HG02759 (cell line): Measurements from ENCODE around the gene CDK2.

Experiments used
- ATAC-seq: cut with Tn5 transposase; IDR thresholded peaks from one replicate; pipeline ENCODE4 v1.9.1; 2021; ENCODE audit warnings: mild to moderate bottlenecking, moderate library complexity; ENCODE audit not compliant: unreplicated experiment

Gene CDK2

GRCh38 chr12:55937981-55938380 is 28.6 kb upstream of the CDK2 start:
- no peak for ATAC-seq

GRCh38 chr12:55938826-55939501 is 27.7 kb upstream of the CDK2 start:
- no peak for ATAC-seq

DNA sequence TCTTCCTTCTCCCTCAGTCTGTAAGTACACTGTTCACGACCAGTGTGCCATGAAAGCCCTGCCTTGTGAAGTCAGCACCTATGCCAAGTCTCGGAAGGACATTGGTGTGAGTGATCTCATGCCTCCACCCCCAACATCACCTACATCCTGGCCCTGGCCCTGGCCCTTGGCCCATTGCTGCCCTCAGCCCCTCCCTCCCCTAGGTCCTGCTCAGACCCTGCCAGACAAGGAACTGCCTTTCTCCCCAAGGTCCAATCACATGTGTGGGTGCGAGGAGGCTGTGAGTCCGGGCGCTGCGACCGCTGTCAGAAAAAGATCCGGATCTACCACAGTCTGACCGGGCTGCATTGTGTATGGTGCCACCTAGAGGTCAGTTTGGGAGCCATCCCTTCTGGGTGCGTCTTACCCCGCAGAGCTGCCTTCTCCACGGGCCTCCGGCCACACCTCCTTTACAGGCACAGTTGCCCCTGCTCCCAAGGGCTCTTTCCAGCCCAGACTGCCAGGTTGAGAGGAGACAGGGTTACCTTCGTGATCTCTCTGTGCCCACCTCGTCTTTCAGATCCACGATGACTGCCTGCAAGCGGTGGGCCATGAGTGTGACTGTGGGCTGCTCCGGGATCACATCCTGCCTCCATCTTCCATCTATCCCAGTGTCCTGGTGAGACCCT is 26.4 kb upstream of the CDK2 start:
- ATAC-seq = peak; percentile 98

DNA sequence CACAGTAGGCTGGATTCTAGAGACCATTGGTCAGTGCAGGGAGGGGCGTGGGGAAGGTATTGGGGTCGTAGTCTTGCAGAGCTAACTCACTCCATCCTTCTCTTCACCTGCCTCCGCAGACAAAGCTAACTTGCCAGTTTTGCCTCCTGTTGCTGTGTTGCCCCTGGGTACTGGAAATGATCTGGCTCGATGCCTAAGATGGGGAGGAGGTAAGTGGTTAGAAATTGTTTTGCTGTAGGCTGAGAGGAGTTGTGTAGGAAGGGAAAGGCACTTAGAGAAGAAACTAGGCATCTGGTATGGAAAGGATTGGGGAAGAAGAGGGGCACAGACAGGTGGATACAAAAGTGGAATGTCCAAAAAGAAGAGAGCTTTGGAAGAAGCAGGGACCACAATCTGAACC is 24.6 kb upstream of the CDK2 start:
- ATAC-seq = no peak

GRCh38 chr12:55942577-55943136 is 24.0 kb upstream of the CDK2 start:
- no peak for ATAC-seq

- no peak for ATAC-seq
Measured at GRCh38 chr12:55946553-55946952, 20.1 kb upstream of the CDK2 start.

DNA sequence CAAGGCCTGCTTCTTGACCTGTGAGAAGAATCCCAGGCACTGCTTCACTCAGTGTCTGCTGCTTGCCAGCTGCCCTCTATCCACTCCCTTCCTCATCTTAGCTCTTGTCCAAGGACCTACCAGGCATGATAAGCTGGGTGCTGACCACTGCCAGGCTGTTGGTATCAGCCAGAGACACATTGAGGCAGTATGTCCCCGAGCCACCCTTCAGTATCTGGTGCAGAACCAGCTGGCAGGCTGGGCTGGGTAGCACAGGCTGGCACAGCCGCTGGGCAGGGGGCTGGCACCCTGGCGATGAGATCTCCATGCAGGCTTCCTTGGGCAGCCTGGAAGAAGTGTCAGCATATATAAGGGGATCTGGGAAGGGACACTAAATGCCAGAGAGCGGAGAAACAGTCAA is 11.3 kb upstream of the CDK2 start:
- no peak for ATAC-seq

- no peak for ATAC-seq
Measured at GRCh38 chr12:55955800-55956508, 10.7 kb upstream of the CDK2 start.

DNA sequence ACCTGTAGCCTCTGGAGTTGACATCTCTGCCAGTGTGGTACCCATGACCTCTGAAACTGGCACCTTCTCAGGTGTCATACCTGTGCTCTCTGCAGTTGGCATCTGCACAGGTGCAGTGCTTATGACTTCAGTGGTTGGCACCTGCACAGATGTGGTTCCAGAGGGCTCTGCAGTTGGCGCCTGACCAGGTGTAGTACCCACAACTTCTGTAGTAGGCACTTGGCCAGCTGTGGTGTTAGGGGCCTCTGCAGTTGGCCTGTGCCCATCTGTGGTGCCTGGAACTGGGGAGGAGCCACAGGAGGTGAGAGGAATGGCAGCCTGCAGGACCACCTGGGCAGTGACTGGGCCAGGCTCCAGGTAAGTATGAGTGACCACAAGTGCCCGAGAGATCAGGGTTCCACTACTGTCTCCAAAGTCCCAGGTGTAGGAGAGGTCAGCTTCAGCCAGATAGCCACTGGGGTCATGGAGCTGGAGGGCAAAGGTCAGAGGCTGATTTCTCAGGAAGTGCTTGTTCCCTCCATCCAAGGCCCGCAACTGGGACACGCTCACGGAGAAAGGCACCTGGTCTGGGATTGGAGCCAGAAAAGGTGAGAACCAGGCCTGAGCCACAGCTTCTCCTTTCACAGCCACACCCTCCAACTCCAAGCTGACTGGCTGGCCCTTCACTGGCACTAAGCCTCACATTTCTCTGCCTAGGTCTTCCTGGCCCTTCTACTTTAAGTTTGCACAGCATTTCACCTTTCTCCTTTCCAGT is 9.3 kb upstream of the CDK2 start:
- no peak for ATAC-seq

DNA sequence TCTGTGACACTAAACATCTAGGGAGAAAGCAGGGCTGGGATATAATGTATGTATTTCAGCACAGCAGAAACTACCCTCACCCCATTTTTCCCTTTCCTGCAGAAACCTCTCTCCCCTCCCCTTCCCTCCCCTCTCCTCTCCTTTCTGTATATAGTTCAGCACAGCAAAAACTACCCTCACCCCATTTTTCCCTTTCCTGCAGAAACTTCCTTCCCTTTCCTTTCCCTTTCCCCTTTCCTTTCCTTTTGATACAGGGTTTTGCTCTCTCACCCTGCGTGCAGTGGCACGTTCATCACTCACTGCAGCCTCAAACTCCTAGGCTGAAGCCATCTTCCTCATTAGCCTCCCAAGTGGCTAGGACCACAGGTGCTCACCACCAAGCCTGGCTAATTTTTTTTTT is 2.9 kb upstream of the CDK2 start:
- no peak for ATAC-seq

- no peak for ATAC-seq
Measured at GRCh38 chr12:55965240-55965639, 1.4 kb upstream of the CDK2 start.

DNA sequence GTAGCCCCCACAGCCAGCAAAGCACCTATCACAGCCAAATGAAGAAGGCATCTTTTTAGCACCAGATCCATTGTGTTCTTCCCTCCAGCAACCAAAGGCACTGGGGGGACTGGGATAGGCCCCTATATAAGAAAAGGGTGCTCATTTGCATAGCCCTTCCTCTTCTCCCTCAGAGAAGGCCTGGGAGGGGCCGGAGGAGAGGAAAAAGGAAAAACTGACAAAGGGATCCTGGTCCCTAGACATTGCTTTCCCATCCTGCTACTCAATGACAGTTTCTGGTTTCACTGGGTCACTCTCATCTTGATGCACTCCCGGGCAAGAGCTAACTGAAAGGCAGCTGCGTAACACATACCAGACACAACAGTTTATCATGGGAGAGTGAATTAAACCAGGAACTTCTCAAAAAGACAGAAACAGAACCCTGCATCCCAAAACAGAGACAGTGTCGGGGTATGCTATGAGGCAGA is 656 bp upstream of the CDK2 start, which contains the start of gene PMEL:
Gene PMEL (minus strand): TSS at position 102 of the 467 bp plus-strand sequence. CDS start 31 bp downstream, at position 71.
- ATAC-seq = no peak

DNA sequence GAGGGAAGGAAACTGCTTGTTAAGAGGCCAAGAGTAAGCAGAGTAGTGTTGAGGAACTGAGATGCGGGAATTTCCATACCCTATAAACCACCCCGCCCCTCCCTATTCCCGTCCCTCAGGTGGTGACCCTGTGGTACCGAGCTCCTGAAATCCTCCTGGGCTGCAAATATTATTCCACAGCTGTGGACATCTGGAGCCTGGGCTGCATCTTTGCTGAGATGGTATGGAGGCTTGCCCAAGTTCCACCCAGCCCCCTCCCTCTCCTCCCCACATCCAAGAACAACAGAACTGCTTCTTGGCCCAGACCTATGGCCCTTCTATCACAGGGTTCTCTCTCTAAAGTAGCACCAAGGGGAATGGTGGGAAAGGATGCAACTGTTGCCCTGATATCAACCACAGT is 2.7 kb downstream of the CDK2 start:
- no peak for ATAC-seq

DNA sequence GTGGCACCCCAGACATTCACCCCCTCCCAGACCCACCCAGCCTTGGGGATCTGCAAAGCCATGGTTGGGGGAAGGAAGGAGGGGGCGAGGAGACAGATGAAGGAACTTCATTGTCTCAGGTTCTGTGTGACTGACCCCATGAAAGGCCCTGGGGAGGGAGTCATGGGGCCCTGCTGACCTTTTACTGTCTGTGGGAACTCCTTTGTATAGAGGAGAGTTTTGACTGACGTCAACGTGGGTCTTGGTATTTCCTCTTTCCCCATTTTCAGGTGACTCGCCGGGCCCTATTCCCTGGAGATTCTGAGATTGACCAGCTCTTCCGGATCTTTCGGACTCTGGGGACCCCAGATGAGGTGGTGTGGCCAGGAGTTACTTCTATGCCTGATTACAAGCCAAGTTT is 4.1 kb downstream of the CDK2 start:
- ATAC-seq = no peak

GRCh38 chr12:55972042-55972441 is 5.4 kb downstream of the CDK2 start:
- no peak for ATAC-seq

DNA sequence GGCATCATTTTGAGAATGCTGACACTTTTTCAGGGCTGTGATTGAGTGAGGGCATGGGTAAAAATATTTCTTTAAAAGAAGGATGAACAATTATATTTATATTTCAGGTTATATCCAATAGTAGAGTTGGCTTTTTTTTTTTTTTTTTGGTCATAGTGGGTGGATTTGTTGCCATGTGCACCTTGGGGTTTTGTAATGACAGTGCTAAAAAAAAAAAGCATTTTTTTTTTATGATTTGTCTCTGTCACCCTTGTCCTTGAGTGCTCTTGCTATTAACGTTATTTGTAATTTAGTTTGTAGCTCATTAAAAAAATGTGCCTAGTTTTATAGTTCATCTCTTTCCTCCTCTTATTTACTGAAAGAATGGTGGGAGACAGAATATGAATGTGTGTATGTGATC is 5.8 kb downstream of the CDK2 start:
- no peak for ATAC-seq

GRCh38 chr12:55972911-55973598 is 6.4 kb downstream of the CDK2 start:
- ATAC-seq = no peak

DNA sequence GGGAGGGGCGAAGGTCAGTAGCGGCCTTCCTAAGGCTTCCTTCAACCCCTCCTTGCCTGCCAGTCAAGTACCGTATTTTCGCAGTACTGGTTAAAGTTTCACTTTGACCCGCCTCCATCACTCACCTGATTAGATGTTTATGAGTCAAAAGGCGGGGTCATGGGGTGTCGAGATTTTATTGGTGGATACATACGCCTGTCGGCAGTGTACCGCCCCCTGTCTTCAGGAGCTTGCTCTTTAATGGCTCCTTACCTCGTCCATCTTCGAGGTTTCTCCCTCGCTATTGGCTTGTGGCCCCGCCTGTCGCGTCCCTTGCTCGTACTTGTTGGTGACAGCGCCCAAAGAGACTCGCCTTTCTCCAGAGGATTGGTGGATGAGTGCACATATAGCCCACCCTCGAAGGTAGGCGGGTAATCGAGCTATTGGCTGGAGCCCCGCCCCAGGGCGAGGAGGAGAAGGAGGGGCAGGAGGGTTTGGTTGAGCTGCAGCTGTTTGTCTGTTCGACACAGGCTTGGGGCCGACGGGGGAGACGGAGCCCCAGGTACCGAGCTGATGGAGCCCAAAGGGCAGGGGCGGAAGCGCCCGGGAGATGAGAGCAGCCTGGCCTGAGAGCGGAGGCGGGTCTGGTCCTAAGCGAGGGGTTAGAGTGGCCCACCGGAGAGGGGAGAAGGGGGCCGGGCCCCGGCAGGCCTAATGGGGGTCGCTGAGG is 7.1 kb downstream of the CDK2 start, which contains the start of gene RAB5B:
Gene RAB5B (plus strand): TSS at position 480 of the 709 bp plus-strand sequence. CDS start 12,883 bp downstream, outside the sequence.
- ATAC-seq = peak; percentile 92

- peak; percentile 16 for ATAC-seq
Measured at GRCh38 chr12:55974308-55974730, 7.7 kb downstream of the CDK2 start.
